IPS-18c (cell line): ENCODE measurements around the gene ZBTB7A.

ENCODE experiments used
- H3K4me3 ChIP-seq: 2 replicates; pipeline ENCODE4 v1.7.0; 2013; ENCODE audit warnings: low read depth, mild to moderate bottlenecking, low read length, moderate library complexity; ENCODE audit not compliant: insufficient read depth
- H3K9me3 ChIP-seq: one replicate; pipeline ENCODE4 v1.6.1; 2013; ENCODE audit warnings: mild to moderate bottlenecking, low read length, moderate library complexity; ENCODE audit not compliant: control insufficient read depth, insufficient read depth

Gene ZBTB7A

DNA sequence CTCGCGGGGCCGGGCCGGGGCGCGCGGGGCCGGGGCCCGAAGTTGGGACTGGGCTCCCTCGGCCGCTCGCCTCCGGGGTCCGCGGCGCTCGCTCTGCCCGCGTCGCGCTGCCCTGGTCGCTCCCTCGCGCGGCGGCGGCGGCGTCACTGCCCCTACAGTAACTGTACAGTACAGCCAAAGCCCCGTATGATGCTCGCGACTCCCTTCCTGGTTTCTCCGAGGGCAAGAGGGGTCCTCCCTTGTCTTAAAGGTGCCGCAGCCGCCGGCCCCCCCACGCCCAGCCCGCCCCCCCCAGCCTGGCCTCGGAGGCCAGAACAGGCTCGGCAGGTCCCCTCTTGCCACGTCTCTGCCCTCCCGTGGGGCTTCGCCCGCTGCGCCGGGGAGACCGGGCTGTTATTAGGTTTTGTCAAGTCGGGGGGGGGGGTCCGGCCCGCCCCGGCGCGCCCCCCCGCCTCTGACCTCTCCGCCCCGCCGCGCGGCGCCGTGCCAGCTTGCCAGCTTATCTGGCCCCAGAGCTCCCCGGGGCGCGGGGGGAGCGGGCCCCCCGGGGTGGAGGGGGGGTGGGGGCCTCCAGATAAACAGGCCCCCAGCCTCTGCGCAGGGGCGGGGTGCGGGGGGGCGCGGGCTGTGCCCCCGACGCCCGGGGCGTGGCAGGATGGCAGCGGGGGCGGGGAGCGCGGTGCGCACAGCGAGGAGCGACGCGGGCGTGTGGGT is at the start of gene ZBTB7A:
Gene ZBTB7A (minus strand): TSS at position 218 of the 714 bp plus-strand sequence. CDS start 11,667 bp downstream, outside the sequence.
- H3K9me3 ChIP-seq = no peaks in the 10 kb centered on the region
- H3K4me3 ChIP-seq = peak within 1 kb of the TSS; percentile 56

DNA sequence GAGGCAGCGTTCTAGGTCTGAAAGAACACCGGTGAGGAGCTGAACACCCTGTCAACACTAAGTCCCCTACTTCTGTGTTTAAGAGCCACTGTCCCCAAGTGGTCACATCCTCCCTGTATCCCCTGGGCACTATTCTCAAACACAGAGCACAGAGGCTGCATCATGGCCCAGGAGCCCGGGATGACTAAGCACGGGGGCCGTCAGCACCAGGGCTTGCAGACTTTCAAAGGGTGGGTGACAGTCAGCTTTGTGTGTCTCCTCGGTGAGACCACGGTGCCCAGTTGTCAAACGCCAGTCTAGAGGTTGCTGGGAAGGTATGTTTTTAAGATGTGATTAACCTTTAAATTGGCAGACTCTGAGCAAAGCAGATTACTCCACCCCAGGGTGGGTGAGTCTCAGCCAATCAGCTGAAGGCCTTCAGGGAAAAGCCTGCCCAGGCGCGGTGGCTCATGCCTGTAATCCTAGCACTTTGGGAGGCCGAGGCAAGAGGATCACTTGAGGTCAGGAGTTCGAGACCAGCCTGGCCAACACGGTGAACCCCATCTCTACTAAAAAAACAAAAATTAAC is 49.2 kb upstream of the ZBTB7A start:
- peaks cover 2% of the 10 kb centered on the region for H3K9me3 ChIP-seq
- H3K4me3 ChIP-seq = no peak overlapping the region

- peaks cover 2% of the 10 kb centered on the region for H3K9me3 ChIP-seq
Measured at GRCh38 chr19:4115050-4115817, 48.5 kb upstream of the ZBTB7A start.

DNA sequence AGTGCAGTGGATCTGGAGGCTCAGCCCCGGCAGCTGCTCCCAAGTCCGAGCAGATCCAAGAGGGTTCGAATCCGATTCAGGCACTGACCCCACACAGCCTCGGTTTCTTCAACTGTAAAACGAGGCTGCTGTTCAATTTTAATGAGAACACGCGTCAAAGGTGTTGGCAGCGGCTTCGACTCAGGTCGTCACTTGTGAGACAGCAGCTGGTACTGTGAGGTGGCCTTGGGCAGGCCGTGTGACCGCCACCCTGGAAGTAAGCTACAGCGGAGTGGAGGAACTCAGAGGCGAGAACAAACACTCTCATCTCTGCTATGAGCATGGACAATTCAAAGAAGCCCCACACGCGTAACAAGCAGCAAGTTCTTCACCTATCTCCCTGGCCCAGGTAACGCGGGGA is 47.5 kb upstream of the ZBTB7A start:
- H3K9me3 ChIP-seq = peaks cover 2% of the 10 kb centered on the region
- no peak overlapping the region for H3K4me3 ChIP-seq

More at GRCh38 chr19:4115050-4115817, 48.5 kb upstream of the ZBTB7A start:
- H3K4me3 ChIP-seq = no peak overlapping the region

DNA sequence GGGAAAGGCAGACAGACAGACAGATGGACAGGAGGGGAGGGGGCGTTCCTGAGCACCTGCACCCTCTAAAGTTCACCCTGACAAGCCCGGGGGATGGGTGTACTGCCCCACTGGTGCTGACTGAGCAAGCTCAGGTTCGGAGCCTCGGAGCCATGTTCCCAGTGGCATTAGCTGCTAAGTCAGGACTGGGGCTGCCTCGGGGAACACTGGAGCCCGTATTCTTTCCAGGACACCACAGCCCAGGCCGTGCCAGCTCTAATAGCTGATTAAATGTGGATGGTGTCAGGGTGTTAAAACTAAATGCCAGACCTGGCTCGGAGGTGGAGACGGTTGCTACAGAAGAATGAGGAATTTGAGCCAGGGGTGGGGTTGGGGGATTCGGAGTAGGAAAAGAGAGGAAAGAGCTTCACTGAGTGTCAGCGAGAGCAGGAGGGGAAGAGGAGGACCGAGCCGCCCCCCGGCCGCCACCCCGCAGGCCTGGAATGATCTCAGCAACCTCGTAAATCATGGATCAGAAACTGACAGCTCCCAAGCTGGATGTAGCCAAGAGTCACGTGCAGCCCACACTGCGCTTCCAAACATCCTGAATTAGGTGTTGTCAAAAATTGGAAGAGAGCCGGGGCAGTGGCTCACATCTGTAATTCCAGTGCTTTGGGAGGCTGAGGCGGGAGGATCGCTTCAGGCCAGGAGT is 46.8 kb upstream of the ZBTB7A start:
- no peak overlapping the region for H3K4me3 ChIP-seq
- peaks cover 2% of the 10 kb centered on the region for H3K9me3 ChIP-seq

DNA sequence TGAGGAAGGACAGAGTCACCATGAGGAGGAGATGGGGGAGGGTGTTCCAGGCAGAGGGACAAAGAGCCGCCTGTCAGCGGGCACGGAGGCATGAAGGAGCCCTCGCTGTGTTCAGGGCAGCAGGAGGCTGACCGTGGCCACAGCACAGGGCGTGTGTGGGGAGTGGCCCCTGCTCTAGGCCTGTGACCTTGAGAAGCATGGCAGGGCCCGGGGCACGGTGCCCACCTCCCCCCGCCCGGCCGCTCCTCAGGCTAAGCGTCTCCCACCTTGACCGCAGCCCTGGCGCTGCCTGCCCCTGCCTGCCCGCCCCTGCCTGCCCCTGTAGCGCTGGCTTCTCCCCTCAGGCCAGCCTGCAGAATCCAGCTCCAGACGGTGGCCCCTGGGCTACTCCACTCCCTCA is 45.7 kb upstream of the ZBTB7A start:
- Histone ChIP-seq H3K9me3 (peaks cover 2% of the 10 kb centered on the region), H3K4me3 (no peak overlapping the region)

DNA sequence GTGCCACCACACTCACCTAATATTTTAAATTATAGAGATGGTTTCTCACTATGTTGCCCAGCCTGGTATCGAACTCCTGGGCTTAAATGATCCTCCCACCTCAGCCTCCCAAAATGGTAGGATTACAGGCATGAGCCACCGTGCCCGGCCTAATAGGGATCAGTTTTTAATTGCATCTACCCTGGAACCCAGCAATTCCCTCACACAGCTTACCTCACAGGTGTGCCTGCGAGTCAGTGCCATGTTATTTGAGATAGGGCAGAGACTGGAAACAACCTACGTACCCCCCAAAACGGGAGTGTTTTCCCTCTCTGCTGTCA is 42.9 kb upstream of the ZBTB7A start:
- Histone ChIP-seq H3K9me3 (peaks cover 6% of the 10 kb centered on the region), H3K4me3 (no peak overlapping the region)

GRCh38 chr19:4108767-4109625 is 42.3 kb upstream of the ZBTB7A start:
- H3K4me3 ChIP-seq = no peak overlapping the region
- H3K9me3 ChIP-seq = peaks cover 6% of the 10 kb centered on the region

- Histone ChIP-seq H3K9me3 (peaks cover 4% of the 10 kb centered on the region), H3K4me3 (no peak overlapping the region)
Measured at GRCh38 chr19:4103080-4103433, 36.4 kb upstream of the ZBTB7A start.

DNA sequence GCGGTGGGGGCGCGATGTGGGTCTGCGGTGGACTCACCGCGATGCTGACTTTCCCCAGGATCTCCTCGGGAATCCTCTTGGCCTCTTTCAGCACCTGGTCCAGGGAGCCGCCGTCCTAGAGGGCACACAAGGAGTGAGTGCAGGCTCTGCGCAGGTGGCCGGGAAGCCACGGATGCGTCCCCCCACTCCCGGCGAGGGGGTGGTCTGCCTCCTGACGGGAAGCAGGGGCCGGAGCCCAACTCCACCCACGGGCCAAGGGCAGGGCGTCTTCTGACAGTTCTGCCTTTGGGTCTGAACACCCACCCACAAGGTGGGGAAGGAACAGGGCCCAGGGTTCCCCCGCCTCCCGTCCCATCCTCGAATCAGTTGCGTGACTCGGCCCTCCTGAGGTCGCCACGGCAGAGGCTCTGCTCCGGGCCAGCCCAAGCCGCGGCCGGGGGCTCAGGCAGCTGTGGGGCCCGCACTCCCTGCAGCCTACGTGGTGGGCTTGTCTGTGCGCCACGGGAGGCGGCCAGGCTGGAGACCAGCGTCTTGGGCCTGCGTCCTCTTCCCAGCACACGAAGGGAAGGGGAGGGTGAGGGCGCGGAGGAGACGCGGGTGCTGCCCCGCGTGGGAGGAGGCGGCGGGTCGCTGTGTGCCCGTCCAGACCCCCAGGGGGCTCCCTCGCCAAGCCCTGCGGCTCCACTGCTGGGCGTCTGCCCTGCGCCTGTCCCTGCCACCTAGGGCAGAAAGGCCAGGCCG is 35.8 kb upstream of the ZBTB7A start:
- Histone ChIP-seq H3K4me3 (no peak overlapping the region), H3K9me3 (peaks cover 4% of the 10 kb centered on the region)

DNA sequence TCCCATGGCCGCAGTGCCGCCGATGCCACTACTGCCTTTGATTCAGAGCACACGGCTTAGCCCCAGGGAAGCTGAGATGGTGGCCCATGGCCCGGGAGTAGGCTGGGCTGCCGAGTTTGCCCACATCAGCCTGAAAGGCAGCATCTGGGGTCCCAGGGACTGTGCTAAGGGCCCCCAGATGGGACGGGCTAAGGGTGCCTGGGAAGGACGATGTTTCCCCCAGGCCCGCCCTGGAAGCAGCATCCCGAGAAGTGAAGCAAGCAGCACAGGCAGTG is 34.7 kb upstream of the ZBTB7A start:
- H3K4me3 ChIP-seq = no peak overlapping the region
- peaks cover 4% of the 10 kb centered on the region for H3K9me3 ChIP-seq

DNA sequence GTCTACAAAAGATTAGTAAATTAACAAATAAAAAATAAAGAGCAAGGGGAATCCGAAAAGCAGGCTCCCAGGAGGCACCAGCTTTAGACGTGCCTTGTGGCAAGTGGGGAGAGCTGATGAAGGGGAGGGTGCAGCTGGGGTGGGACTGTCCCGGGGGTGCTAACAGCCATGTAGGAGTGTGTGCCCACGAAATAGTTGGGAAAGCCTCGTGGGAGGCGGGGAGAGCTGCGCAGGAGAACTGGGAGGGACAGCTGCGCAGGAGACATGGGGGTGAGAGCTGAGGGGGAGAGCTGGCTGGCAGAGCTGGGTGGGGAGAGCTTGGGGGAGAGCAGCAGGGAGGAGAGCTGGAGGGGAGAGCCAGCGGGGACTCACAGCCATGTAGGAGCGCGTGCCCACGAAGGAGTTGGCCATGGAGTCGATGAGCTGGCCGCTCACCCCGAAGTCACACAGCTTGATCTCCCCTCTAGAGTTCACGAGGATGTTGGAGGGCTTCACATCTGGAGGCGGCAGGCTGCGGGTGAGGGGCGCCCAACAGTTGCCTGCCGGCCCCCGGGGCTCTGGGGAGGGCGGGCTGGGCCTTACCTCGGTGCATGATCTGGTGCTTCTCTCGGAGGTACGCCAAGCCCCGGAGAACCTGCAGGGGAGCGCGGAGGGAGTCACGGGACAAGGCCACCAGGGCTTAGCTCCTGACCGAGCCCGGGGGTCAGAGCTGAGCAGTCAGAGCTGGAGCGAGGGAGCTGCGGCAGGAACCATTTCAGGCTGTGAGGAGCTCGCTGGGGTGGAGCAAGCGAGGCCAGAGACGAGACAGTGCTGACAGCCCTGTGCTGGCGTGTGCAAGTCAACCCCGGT is 34.2 kb upstream of the ZBTB7A start:
- Histone ChIP-seq H3K4me3 (no peak overlapping the region), H3K9me3 (peaks cover 4% of the 10 kb centered on the region)

DNA sequence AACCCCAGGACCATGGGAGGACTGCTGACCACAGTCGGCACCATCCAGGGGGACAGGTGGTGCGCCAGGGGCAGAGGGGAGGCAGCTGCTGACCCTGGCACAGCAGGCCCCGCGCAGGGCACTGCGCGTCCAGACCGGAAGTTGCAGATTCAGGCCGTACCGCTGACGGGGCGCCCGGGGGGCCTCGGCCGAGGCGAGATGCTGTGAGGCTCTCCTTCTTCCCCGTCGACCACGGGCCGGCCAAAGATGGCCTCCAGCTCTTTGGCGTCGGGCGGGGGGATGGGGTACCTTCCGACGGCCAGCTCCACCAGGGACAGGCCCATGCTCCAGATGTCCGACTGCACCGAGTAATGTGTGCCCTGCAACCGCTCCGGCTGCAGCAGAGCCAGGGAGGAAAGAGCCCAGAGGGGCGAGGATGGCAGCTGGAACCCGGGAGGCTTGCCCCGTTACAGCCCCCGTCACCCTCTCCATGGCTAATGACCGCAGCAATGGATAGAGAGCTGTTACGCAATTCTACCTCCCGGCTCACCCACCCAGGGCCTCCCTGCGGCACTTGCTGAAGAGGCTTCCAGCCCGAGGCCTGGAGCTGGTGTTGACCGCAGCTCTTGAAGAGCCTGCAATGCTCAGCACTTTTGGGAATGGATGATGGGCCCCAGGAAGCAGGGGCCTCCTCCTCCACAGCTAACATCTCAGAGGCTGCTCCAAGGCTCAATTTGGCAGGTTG is 32.5 kb upstream of the ZBTB7A start:
- Histone ChIP-seq H3K4me3 (no peak overlapping the region), H3K9me3 (no peaks in the 10 kb centered on the region)

GRCh38 chr19:4098493-4098892 is 31.8 kb upstream of the ZBTB7A start:
- no peaks in the 10 kb centered on the region for H3K9me3 ChIP-seq
- H3K4me3 ChIP-seq = no peak overlapping the region

DNA sequence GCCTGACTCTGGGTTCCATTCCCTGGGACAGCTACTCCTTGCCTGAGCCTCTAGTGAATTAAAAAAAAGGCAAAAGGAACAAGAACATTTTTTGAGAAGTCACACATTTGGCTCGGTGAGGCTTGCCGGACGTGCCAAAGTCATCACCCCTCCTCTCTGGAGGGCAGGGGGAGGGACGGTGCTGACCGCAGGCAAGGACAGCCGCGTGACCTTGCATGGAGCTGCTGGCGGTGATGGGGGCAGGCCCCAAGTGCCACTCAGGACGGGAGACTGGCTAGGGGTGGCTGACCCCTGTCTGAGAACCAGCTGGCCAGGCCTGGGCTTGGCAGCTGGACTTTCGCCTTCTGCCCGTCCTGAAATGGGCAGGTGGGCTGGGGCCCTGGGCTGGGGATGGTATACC is 30.8 kb upstream of the ZBTB7A start:
- Histone ChIP-seq H3K4me3 (no peak overlapping the region), H3K9me3 (no peaks in the 10 kb centered on the region)
